Measurements from ENCODE around the gene PDPK1. TPM values are rescaled to one million over a fixed set of nuclear protein-coding genes. Genes with fewer than 3 reads are reported as not detected.

PDPK1 gene
- total RNA-seq, 1 donor from 2014 or later = 51.9 TPM

GRCh38 chr16:2524339-2524938 lies 13.4 kb upstream of the PDPK1 start:
- H3K36me3 Mint-ChIP-seq (ENCODE audit: low read depth) = peaks cover 30% of the 10 kb centered on the region
- peak overlapping the region; percentile 15 for H3K27ac Mint-ChIP-seq
- no peaks in the 10 kb centered on the region for H3K27me3 Mint-ChIP-seq
- no peaks in the 10 kb centered on the region for H3K9me3 Mint-ChIP-seq
- H3K4me3 Mint-ChIP-seq = no peak overlapping the region
- H3K4me1 Mint-ChIP-seq = peaks cover 20% of the 10 kb centered on the region
- intact Hi-C loops (cut with micrococcal nuclease) = no loop called here
- no peak for DNase-seq

GRCh38 chr16:2526135-2526534 lies 11.7 kb upstream of the PDPK1 start:
- DNase-seq = no peak
- intact Hi-C loops (cut with micrococcal nuclease) = no loop called here
- H3K4me1 Mint-ChIP-seq = peaks cover 10% of the 10 kb centered on the region
- no peaks in the 10 kb centered on the region for H3K9me3 Mint-ChIP-seq
- no peak overlapping the region for H3K4me3 Mint-ChIP-seq
- H3K27ac Mint-ChIP-seq = no peak overlapping the region
- H3K27me3 Mint-ChIP-seq = no peaks in the 10 kb centered on the region
- H3K36me3 Mint-ChIP-seq (ENCODE audit: low read depth) = peaks cover 24% of the 10 kb centered on the region

GRCh38 chr16:2527071-2527783 lies 10.6 kb upstream of the PDPK1 start:
- peaks cover 13% of the 10 kb centered on the region for H3K4me1 Mint-ChIP-seq
- H3K9me3 Mint-ChIP-seq = no peaks in the 10 kb centered on the region
- intact Hi-C loops (cut with micrococcal nuclease) = no loop called here
- H3K27me3 Mint-ChIP-seq = no peaks in the 10 kb centered on the region
- H3K36me3 Mint-ChIP-seq (ENCODE audit: low read depth) = peaks cover 19% of the 10 kb centered on the region
- no peak for DNase-seq
- no peak overlapping the region for H3K27ac Mint-ChIP-seq
- H3K4me3 Mint-ChIP-seq = no peak overlapping the region

- no peak overlapping the region for H3K27ac Mint-ChIP-seq
- intact Hi-C loops (cut with micrococcal nuclease) = no loop called here
- no peaks in the 10 kb centered on the region for H3K27me3 Mint-ChIP-seq
- H3K4me1 Mint-ChIP-seq = peaks cover 17% of the 10 kb centered on the region
- no peak overlapping the region for H3K4me3 Mint-ChIP-seq
- no peak for DNase-seq
- H3K36me3 Mint-ChIP-seq (ENCODE audit: low read depth) = peaks cover 19% of the 10 kb centered on the region
- H3K9me3 Mint-ChIP-seq = no peaks in the 10 kb centered on the region
Observed at GRCh38 chr16:2527784-2528100, 10.1 kb upstream of the PDPK1 start.

- intact Hi-C loops (cut with micrococcal nuclease) = no loop called here
- peaks cover 19% of the 10 kb centered on the region for H3K36me3 Mint-ChIP-seq (ENCODE audit: low read depth)
- DNase-seq = peak; percentile 58
- no peak overlapping the region for H3K27ac Mint-ChIP-seq
- no peaks in the 10 kb centered on the region for H3K27me3 Mint-ChIP-seq
- H3K4me1 Mint-ChIP-seq = peaks cover 19% of the 10 kb centered on the region
- H3K9me3 Mint-ChIP-seq = no peaks in the 10 kb centered on the region
- H3K4me3 Mint-ChIP-seq = no peak overlapping the region
Observed at GRCh38 chr16:2528161-2529060, 9.4 kb upstream of the PDPK1 start.

GRCh38 chr16:2529061-2529931 lies 8.5 kb upstream of the PDPK1 start:
- Mint-ChIP-seq H3K4me1 (peaks cover 18% of the 10 kb centered on the region), H3K27me3 (no peaks in the 10 kb centered on the region), H3K4me3 (no peak overlapping the region), H3K9me3 (no peaks in the 10 kb centered on the region), H3K27ac (no peak overlapping the region), H3K36me3 (ENCODE audit: low read depth) (peaks cover 12% of the 10 kb centered on the region)
- intact Hi-C loops (cut with micrococcal nuclease) = no loop called here
- peak; percentile 58 for DNase-seq

- no peaks in the 10 kb centered on the region for H3K9me3 Mint-ChIP-seq
- H3K4me3 Mint-ChIP-seq = no peak overlapping the region
- no peaks in the 10 kb centered on the region for H3K27me3 Mint-ChIP-seq
- H3K27ac Mint-ChIP-seq = no peak overlapping the region
- H3K36me3 Mint-ChIP-seq (ENCODE audit: low read depth) = peaks cover 7% of the 10 kb centered on the region
- DNase-seq = peak; percentile 58
- intact Hi-C loops (cut with micrococcal nuclease) = loop anchor here (5.0 to 10.0 kb wide), 4 partner anchors 65 to 305 kb away; partner anchors contain the start of genes E4F1 and ECI1
- peaks cover 15% of the 10 kb centered on the region for H3K4me1 Mint-ChIP-seq
Observed at GRCh38 chr16:2529961-2530628, 7.7 kb upstream of the PDPK1 start.

GRCh38 chr16:2530629-2531318 lies 7.0 kb upstream of the PDPK1 start:
- intact Hi-C loops (cut with micrococcal nuclease) = loop anchor here (5.0 to 10.0 kb wide), 4 partner anchors 64 to 306 kb away; partner anchors contain the start of genes E4F1 and ECI1
- Mint-ChIP-seq H3K4me3 (peak overlapping the region; percentile 96), H3K4me1 (peaks cover 15% of the 10 kb centered on the region), H3K27me3 (no peaks in the 10 kb centered on the region), H3K9me3 (no peaks in the 10 kb centered on the region), H3K27ac (peak overlapping the region; percentile 98), H3K36me3 (ENCODE audit: low read depth) (peaks cover 7% of the 10 kb centered on the region)
- DNase-seq = peak; percentile 65

- Mint-ChIP-seq H3K27me3 (no peaks in the 10 kb centered on the region), H3K27ac (peak within 1 kb of the TSS; percentile 98), H3K36me3 (ENCODE audit: low read depth) (peaks cover 5% of the 10 kb centered on the region), H3K4me1 (peaks cover 15% of the 10 kb centered on the region), H3K4me3 (peak within 1 kb of the TSS; percentile 96), H3K9me3 (no peaks in the 10 kb centered on the region)
- no peak for DNase-seq
- intact Hi-C loops (cut with micrococcal nuclease) = loop anchor here (5.0 to 10.0 kb wide), 4 partner anchors 63 to 307 kb away; partner anchors contain the start of genes E4F1 and ECI1
Observed at GRCh38 chr16:2531371-2531695, 6.5 kb upstream of the PDPK1 start, which contains the start of gene CEMP1. Gene CEMP1, minus strand, starts transcription at chr16:2531408. Its CDS starts 335 bp downstream, at chr16:2531073.

- Mint-ChIP-seq H3K36me3 (ENCODE audit: low read depth) (peaks cover 5% of the 10 kb centered on the region), H3K4me1 (peaks cover 18% of the 10 kb centered on the region), H3K27ac (peak overlapping the region; percentile 98), H3K9me3 (no peaks in the 10 kb centered on the region), H3K27me3 (no peaks in the 10 kb centered on the region), H3K4me3 (peak overlapping the region; percentile 96)
- intact Hi-C loops (cut with micrococcal nuclease) = loop anchor here (1.0 to 10.0 kb wide), 5 partner anchors 19 to 307 kb away; partner anchors contain the start of genes ATP6V0C, E4F1 and ECI1
- DNase-seq = peak; percentile 99
Observed at GRCh38 chr16:2531696-2532493, 5.9 kb upstream of the PDPK1 start.

- Mint-ChIP-seq H3K27me3 (no peaks in the 10 kb centered on the region), H3K4me3 (peak overlapping the region; percentile 96), H3K27ac (peak overlapping the region; percentile 98), H3K4me1 (peaks cover 22% of the 10 kb centered on the region), H3K36me3 (ENCODE audit: low read depth) (peaks cover 3% of the 10 kb centered on the region), H3K9me3 (no peaks in the 10 kb centered on the region)
- intact Hi-C loops (cut with micrococcal nuclease) = loop anchor here (1.0 to 10.0 kb wide), 5 partner anchors 19 to 308 kb away; partner anchors contain the start of genes ATP6V0C, E4F1 and ECI1
- DNase-seq = peak; percentile 87
Observed at GRCh38 chr16:2532494-2533141, 5.2 kb upstream of the PDPK1 start.
